WTC11 (cell line): Measurements from ENCODE around the gene RCL1.

Experiments
- CTCF ChIP-seq: fragments of 200-600 bp; IDR thresholded peaks from 2 replicates; pipeline ENCODE4 v1.8.0; 2022; ENCODE audit warnings: antibody characterized with exemption
- ESRRA ChIP-seq: sonication (generic); formaldehyde crosslinking; IDR thresholded peaks from 2 replicates; pipeline ENCODE4 v1.8.1; 2022; ENCODE audit warnings: mild to moderate bottlenecking, missing genetic modification reagents, borderline replicate concordance
- FOXJ3 ChIP-seq: sonication (generic); formaldehyde crosslinking; IDR thresholded peaks from 2 replicates; pipeline ENCODE4 v1.9.0; 2021; ENCODE audit warnings: missing genetic modification reagents, mild to moderate bottlenecking, borderline replicate concordance
- JAZF1 ChIP-seq: fragments of 250-450 bp; sonication (Bioruptor Pico); IDR thresholded peaks from 2 replicates; pipeline ENCODE4 v1.9.0; 2021; ENCODE audit warnings: moderate library complexity, mild to moderate bottlenecking, inconsistent platforms
- JUN ChIP-seq: sonication (generic); formaldehyde crosslinking; IDR thresholded peaks from 2 replicates; pipeline ENCODE4 v1.8.0; 2023; ENCODE audit warnings: mild to moderate bottlenecking, missing genetic modification reagents
- MXD4 ChIP-seq: fragments of 250-450 bp; sonication (Bioruptor Pico); IDR thresholded peaks from 2 replicates; pipeline ENCODE4 v1.8.0; 2021; ENCODE audit warnings: mild to moderate bottlenecking, moderate library complexity, borderline replicate concordance
- NFYB ChIP-seq: sonication (generic); formaldehyde crosslinking; conservative IDR thresholded peaks from 2 replicates; pipeline ENCODE4 v1.8.0; 2022; ENCODE audit warnings: low read depth, missing genetic modification reagents
- NR3C1 ChIP-seq: sonication (generic); formaldehyde crosslinking; conservative IDR thresholded peaks from 2 replicates; pipeline ENCODE4 v1.8.1; 2023; ENCODE audit warnings: low read depth, mild to moderate bottlenecking, missing genetic modification reagents
- OVOL2 ChIP-seq: fragments of 250-450 bp; sonication (Bioruptor Pico); IDR thresholded peaks from 2 replicates; pipeline ENCODE4 v1.9.0; 2021; ENCODE audit warnings: mild to moderate bottlenecking, borderline replicate concordance
- TEAD4 ChIP-seq: sonication (generic); formaldehyde crosslinking; IDR thresholded peaks from 2 replicates; pipeline ENCODE4 v1.8.0; 2022; ENCODE audit warnings: mild to moderate bottlenecking, missing genetic modification reagents
- ZNF281 ChIP-seq: sonication (generic); formaldehyde crosslinking; IDR thresholded peaks from 2 replicates; pipeline ENCODE4 v1.8.0; 2023; ENCODE audit warnings: mild to moderate bottlenecking, missing genetic modification reagents
- ZNF512 ChIP-seq: sonication (generic); formaldehyde crosslinking; IDR thresholded peaks from 2 replicates; pipeline ENCODE4 v1.8.1; 2022; ENCODE audit warnings: missing genetic modification reagents, borderline replicate concordance
- TF ChIP-seq, protein P1 (sequence below): sonication (generic); formaldehyde crosslinking; IDR thresholded peaks from 2 replicates; pipeline ENCODE4 v1.8.0; 2022; ENCODE audit warnings: missing genetic modification reagents
- TF ChIP-seq, protein P2 (sequence below): sonication (generic); formaldehyde crosslinking; IDR thresholded peaks from 2 replicates; pipeline ENCODE4 v1.8.0; 2022; ENCODE audit warnings: mild to moderate bottlenecking, missing genetic modification reagents

- TF ChIP-seq CTCF (no peak), MXD4 (CRISPR knock-in tag) (no peak), NR3C1 (no peak), FOXJ3 (CRISPR knock-in tag) (no peak), JAZF1 (CRISPR knock-in tag) (no peak), NFYB (CRISPR knock-in tag) (no peak), TEAD4 (no peak), JUN (no peak), ESRRA (no peak), ZNF281 (no peak), ZNF512 (no peak), OVOL2 (CRISPR knock-in tag) (no peak)
- TF ChIP-seq, protein P1, sequence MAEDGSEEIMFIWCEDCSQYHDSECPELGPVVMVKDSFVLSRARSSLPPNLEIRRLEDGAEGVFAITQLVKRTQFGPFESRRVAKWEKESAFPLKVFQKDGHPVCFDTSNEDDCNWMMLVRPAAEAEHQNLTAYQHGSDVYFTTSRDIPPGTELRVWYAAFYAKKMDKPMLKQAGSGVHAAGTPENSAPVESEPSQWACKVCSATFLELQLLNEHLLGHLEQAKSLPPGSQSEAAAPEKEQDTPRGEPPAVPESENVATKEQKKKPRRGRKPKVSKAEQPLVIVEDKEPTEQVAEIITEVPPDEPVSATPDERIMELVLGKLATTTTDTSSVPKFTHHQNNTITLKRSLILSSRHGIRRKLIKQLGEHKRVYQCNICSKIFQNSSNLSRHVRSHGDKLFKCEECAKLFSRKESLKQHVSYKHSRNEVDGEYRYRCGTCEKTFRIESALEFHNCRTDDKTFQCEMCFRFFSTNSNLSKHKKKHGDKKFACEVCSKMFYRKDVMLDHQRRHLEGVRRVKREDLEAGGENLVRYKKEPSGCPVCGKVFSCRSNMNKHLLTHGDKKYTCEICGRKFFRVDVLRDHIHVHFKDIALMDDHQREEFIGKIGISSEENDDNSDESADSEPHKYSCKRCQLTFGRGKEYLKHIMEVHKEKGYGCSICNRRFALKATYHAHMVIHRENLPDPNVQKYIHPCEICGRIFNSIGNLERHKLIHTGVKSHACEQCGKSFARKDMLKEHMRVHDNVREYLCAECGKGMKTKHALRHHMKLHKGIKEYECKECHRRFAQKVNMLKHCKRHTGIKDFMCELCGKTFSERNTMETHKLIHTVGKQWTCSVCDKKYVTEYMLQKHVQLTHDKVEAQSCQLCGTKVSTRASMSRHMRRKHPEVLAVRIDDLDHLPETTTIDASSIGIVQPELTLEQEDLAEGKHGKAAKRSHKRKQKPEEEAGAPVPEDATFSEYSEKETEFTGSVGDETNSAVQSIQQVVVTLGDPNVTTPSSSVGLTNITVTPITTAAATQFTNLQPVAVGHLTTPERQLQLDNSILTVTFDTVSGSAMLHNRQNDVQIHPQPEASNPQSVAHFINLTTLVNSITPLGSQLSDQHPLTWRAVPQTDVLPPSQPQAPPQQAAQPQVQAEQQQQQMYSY (CRISPR knock-in tag), result no peak
- TF ChIP-seq, protein P2, sequence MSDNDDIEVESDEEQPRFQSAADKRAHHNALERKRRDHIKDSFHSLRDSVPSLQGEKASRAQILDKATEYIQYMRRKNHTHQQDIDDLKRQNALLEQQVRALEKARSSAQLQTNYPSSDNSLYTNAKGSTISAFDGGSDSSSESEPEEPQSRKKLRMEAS, result no peak
Observed at GRCh38 chr9:4769321-4770080, 23.2 kb upstream of the RCL1 start.
